Measurements from ENCODE around the gene GEMIN4.
"Not testable (repeated sequence)": the region's sequence is repeated elsewhere in the genome, so short reads cannot be mapped to it uniquely, and the experiment has no call there.

GEMIN4 gene

GRCh38 chr17:700504-701094, 51.5 kb downstream of the GEMIN4 start:
- DNase-seq (ENCODE audit: low spot score) = peak; percentile 66

- DNase-seq (ENCODE audit: low spot score) = no peak
Observed at GRCh38 chr17:699345-699744, 52.7 kb downstream of the GEMIN4 start.

- DNase-seq (ENCODE audit: low spot score) = not testable (repeated sequence)
Observed at GRCh38 chr17:698096-698495, 54.0 kb downstream of the GEMIN4 start.

GRCh38 chr17:697682-698081, 54.4 kb downstream of the GEMIN4 start:
- no peak for DNase-seq (ENCODE audit: low spot score)

GRCh38 chr17:696369-696768, 55.7 kb downstream of the GEMIN4 start:
- DNase-seq (ENCODE audit: low spot score) = no peak

All from hematopoietic multipotent progenitor cell treated with erythropoietin and hydrocortisone succinate and interleukin-3 and kit ligand, for 17 days (in vitro differentiated cells).